Measurements from ENCODE around the gene THSD4.

DNA sequence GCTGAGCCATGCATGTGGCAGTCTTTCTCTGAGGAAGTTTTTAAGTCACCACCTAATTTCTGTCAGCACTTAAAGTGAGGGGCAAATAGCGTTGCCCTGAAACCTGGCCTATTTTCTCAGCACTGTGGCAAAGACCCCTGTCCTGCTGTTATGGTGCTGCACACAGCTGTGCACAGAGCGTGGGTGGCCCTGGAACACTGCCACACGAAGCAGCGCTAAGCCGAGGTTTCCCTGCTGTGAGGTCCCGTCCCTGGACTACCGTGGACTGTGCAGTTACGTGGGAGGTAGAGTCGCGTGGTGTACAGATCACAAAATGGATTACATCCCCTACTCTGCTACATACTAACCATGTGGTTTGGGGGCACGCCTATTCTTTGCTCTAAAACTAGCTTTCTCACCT lies 593.5 kb downstream of the THSD4 start:
- TF ChIP-seq CTCF (conservative IDR thresholded peaks at IDR 0.05; ENCODE audit: low read length) (no peak), EZH2phosphoT487 (IDR thresholded peaks at IDR 0.05; ENCODE audit: borderline replicate concordance) (no peak)

Measured in Loucy (cell line).